Measurements from ENCODE around the gene CCDC91. TPM values are rescaled to one million over a fixed set of nuclear protein-coding genes. Genes with fewer than 3 reads are reported as not detected.

The CCDC91 gene
- total and polyA plus RNA-seq, 8 donors = 15.0 to 27.0 (median 19.1) TPM

- TF ChIP-seq, protein P1, sequence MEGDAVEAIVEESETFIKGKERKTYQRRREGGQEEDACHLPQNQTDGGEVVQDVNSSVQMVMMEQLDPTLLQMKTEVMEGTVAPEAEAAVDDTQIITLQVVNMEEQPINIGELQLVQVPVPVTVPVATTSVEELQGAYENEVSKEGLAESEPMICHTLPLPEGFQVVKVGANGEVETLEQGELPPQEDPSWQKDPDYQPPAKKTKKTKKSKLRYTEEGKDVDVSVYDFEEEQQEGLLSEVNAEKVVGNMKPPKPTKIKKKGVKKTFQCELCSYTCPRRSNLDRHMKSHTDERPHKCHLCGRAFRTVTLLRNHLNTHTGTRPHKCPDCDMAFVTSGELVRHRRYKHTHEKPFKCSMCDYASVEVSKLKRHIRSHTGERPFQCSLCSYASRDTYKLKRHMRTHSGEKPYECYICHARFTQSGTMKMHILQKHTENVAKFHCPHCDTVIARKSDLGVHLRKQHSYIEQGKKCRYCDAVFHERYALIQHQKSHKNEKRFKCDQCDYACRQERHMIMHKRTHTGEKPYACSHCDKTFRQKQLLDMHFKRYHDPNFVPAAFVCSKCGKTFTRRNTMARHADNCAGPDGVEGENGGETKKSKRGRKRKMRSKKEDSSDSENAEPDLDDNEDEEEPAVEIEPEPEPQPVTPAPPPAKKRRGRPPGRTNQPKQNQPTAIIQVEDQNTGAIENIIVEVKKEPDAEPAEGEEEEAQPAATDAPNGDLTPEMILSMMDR (IDR thresholded peaks at IDR 0.05) = no peak
- ATAC-seq = no peak
- H3K36me3 ChIP-seq = no peaks in the 10 kb centered on the region
These were observed 317.6 kb downstream of the CCDC91 start for GRCh38 chr12:28507867-28508266.

DNA sequence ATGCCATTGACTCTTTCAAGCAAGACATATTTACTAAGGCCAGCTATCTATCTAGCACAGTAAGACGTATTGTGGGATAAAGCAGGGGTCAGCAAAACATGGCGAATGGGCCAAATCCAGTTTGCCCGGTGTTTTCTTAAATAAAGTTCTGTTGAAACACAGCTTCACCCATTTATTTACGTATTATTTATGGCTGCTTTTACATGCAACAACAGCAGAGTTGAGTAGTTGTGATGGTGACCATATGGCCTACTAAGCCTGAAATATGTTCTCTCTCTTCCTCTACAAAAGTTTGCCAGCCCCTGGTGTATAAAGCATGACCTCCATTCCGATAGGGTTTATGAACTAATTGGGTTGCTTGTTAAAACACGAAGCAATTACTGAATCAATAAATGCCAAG lies 322.1 kb downstream of the CCDC91 start:
- no peaks in the 10 kb centered on the region for H3K36me3 ChIP-seq
- peaks cover 0 to 3% (median 0%) of the 10 kb centered on the region in 3 donors for H3K4me1 ChIP-seq
- ATAC-seq (no peak), FAIRE-seq (no peak), DNase-seq (no peak)
- intact Hi-C loops (cut with DNase I) = no loop called here
- H3K27me3 ChIP-seq = no peaks in the 10 kb centered on the region
- no peak overlapping the region for H3K4me3 ChIP-seq
- WGBS, 2 donors = 86 to 89% methylated on average over 6 of the region's 6 CpGs
- TF ChIP-seq, protein P1 (IDR thresholded peaks at IDR 0.05) = no peak
- no peak overlapping the region for H3K27ac ChIP-seq
- no peaks in the 10 kb centered on the region for H3K9me3 ChIP-seq

More at GRCh38 chr12:28507867-28508266, 317.6 kb downstream of the CCDC91 start:
- H3K27me3 ChIP-seq = no peaks in the 10 kb centered on the region
- H3K4me3 ChIP-seq = no peak overlapping the region
- H3K27ac ChIP-seq = no peak overlapping the region
- intact Hi-C loops (cut with DNase I) = no loop called here
- no peaks in the 10 kb centered on the region for H3K4me1 ChIP-seq
- WGBS, 2 donors = 92 to 96% methylated on average over 3 of the region's 3 CpGs
- no peak for FAIRE-seq
- no peak for DNase-seq
- H3K9me3 ChIP-seq = no peaks in the 10 kb centered on the region

DNA sequence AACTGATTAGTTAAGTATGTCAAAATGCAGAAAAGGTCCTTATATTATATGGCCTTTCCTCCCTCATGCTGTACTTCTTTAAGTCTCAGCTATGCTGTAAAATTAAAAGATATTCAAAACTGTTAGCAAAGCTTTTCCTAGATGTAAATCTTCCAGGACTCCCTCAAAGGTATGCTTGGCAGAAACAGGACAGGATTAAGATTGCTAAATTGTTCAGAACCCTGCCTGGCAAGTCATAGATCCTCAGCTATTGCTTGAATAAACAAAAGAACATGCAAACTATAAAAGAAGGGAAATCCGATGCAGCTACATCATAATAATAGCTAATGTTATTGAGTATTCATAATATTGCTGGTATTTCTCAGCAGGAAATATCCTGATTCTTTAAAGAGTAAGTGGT lies 322.6 kb downstream of the CCDC91 start:
- H3K36me3 ChIP-seq = no peaks in the 10 kb centered on the region
- no peak overlapping the region for H3K4me3 ChIP-seq
- TF ChIP-seq, protein P1 (IDR thresholded peaks at IDR 0.05) = no peak
- ATAC-seq = no peak
- no peak for FAIRE-seq
- H3K9me3 ChIP-seq = no peaks in the 10 kb centered on the region
- peaks cover 0 to 3% (median 0%) of the 10 kb centered on the region in 3 donors for H3K4me1 ChIP-seq
- intact Hi-C loops (cut with DNase I) = no loop called here
- no peak overlapping the region for H3K27ac ChIP-seq
- no peak for DNase-seq
- 91 to 92% methylated on average over 1 of the region's 1 CpG for WGBS, 2 donors
- no peaks in the 10 kb centered on the region for H3K27me3 ChIP-seq

DNA sequence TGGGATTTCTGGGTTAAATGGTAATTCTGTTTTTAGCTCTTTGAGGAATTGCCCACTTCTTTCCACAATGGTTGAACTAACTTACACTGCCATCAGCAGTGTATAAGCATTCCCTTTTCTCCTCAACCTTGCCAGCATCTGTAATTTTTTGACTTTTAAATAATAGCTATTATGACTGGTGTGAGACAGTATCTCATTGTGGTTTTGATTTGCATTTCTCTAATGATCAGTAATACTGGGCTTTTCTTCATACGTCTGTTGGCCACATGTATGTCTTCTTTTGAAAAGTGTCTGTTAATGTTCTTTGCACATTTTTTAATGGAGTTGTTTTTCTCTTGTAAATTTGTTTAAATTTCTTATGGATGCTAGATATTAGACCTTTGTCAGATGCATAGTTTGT lies 323.7 kb downstream of the CCDC91 start:
- H3K4me3 ChIP-seq = no peak overlapping the region
- 98 to 100% methylated on average over 1 of the region's 1 CpG for WGBS, 2 donors
- DNase-seq = no peak
- no peak for ATAC-seq
- no peak overlapping the region for H3K27ac ChIP-seq
- H3K4me1 ChIP-seq = peaks cover 0 to 3% (median 0%) of the 10 kb centered on the region in 3 donors
- FAIRE-seq = no peak
- H3K27me3 ChIP-seq = no peaks in the 10 kb centered on the region
- no peaks in the 10 kb centered on the region for H3K9me3 ChIP-seq
- intact Hi-C loops (cut with DNase I) = no loop called here
- TF ChIP-seq, protein P1 (IDR thresholded peaks at IDR 0.05) = no peak
- no peaks in the 10 kb centered on the region for H3K36me3 ChIP-seq

GRCh38 chr12:28517101-28517500 lies 326.8 kb downstream of the CCDC91 start:
- ATAC-seq (no peak), FAIRE-seq (no peak), DNase-seq (no peak)
- H3K36me3 ChIP-seq = no peaks in the 10 kb centered on the region
- no peak overlapping the region for H3K27ac ChIP-seq
- H3K9me3 ChIP-seq = no peaks in the 10 kb centered on the region
- TF ChIP-seq, protein P1 (IDR thresholded peaks at IDR 0.05) = no peak
- H3K4me3 ChIP-seq = no peak overlapping the region
- H3K4me1 ChIP-seq = peaks cover 0 to 3% (median 0%) of the 10 kb centered on the region in 3 donors
- 57 to 60% methylated on average over 1 of the region's 1 CpG for whole genome bisulfite sequencing, 2 donors
- H3K27me3 ChIP-seq = no peaks in the 10 kb centered on the region
- intact Hi-C loops (cut with DNase I) = no loop called here

All from pancreas (tissue), 10 donors.